GM19193 (cell line): ENCODE measurements around the gene C5orf58.

Experiments
- POLR2A ChIP-seq: IDR thresholded peaks from 4 replicates; pipeline ENCODE4 v1.6.1; 2011; ENCODE audit not compliant: insufficient read depth, insufficient read length; ENCODE audit errors: extremely low read depth

The C5orf58 gene, protein sequence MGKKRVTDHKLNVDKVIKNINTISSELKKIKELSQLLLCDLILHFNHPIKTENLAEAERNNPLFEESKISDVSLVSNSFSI

DNA sequence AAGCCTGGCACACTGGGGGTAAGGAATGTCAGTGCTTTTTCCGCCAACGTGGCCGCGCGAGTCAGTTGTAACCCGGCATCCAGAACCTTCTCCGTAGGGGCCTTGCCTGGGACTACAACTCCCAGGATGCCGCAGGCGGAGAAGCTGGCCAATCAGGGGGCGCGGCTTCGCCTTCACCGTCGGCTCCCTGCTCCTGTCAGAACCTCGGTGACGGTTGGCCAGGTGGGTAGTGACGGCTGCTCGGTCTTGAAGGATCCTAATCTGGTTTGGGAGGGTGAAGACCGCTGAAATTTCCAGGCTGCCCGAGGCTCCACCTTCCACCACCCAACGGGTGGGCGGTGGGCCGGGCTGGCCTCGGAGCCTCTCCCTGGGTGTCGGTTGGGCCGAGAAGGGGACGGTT, at the start of gene C5orf58:
Gene C5orf58, plus strand, starts transcription at position 200 of the 400 bp plus-strand sequence. CDS start 1,992 bp downstream, outside the sequence.
- TF ChIP-seq POLR2A: no peak

DNA sequence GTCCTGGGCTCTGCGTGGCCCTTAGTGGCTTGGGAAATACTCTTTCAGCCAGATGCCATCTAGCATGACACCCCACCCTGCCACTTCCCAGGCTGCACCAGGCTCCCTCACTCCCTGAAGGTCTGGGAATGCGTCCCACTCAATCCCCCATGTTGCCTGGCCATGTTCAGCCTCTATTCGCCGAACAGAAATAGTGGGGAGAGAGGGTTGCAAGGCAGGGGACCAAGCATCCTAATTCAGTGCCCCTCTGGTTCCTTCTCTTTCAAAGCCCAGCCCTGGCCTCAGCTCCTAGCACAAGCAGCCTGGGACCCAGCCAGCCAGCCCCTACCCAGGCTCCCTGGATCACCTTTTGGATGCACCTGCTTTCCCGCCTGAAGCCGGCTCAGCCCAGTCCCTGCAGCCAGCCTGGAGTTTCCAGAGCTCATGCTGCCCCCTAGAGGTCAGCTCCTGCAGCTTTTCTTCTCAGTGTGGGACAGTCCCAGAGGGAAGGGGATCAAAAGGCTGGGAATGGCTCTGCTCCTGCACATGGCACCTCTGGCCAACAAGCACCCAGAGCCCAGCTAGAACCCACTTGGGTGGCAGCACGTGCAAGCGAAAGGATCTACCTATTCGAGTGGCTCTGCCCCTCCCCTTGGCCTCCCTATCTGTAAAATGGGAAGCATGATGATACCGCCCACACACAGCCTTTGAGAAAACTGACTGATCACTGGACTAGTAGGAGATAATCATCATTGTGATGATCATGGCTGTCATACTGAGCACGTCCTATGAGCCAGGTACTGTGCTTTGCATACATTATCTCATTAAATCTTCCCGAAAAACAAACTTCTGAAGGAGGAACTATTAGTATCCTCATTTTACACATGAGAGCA, 48.7 kb upstream of the C5orf58 start:
- TF ChIP-seq POLR2A: no peak

DNA sequence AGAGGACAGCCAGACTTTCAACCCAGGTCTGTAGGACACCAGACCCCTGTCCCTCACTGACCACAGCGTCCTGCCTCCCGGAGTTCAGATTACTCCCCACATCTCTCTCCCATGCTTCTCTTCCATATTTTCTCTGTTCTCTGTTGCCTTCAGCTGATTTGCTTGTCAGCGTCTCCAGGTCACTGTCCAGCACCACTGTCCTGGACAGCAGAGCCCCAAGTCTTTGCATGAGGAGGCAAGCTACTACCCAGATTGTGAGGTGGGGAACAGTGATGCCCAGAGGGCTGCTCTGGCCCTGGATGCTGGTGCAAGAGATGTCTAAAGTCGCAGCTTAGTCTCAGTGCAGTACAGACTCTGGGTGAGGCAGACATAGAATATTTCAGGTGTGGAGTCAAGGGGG, 48.0 kb upstream of the C5orf58 start:
- no peak for TF ChIP-seq POLR2A

DNA sequence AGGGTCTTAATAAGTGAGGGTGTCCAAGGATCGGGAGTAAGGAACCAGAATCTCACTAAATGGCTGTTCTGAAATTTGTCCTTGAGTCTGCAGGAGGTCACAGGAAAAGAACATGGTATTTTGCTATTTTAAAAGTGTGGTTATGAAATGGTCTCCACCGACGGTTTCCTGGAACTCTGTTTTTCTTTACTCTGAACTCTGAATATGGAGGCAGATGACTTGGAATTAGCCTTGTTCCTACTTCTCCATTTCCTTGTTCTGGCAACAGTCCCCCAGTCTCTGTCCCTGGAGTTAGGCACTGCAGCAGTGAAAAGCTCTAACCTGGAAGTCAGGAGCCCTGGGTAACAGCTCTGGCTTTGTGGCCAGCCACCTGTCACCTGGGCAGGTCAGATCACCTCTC, 46.6 kb upstream of the C5orf58 start:
- TF ChIP-seq POLR2A: no peak

DNA sequence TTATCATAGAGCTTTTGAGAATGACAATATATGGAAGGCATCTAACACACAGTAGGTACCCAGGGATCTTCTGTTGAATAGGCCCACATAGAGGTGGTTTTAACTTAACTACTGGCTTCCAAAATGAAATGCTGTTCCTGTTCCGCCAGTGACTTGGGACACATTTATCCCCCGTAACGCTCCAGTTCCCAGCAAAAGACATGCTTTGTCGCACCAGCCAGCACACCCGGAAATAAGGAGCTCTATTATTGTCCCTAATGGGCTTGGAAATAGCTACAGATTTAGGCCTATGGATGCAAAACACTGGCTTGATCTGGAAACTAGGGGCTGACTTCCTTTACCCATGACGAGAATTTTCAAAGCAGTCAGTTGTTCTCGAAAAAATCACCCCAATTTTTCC, 45.9 kb upstream of the C5orf58 start:
- TF ChIP-seq POLR2A: no peak

DNA sequence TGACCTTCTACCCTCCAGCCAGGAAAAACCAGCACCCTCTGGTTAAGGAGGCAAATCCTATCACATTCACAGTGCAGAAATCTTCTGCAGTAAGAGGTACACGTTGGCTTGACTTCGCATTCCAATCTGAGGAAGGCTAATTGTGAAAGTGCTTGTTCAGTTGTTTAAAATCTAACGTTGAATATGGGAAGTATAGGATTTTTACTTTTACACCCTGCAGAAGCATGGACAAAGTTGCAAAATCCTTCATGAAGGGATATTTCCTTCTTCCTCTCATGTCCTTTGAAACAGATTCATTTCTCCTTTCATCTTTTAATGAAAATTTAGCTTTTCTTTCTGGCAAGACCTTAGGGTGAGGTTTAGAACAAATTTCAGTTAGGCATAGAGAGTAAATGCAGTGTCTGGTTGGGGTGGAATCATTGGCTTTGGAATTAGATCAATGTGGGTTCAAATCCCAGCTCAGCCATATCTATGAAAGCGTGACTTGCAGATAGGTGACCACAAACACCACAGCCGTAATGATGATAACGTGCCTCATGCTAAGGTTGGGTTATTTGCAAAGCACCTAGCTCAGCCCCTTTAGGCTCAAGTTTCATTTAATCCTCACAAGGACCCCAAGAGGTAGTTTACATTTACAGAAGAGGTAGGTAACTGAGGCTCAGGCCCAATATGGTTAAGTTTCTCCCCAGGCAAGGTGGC, 42.2 kb upstream of the C5orf58 start:
- TF ChIP-seq POLR2A: no peak

DNA sequence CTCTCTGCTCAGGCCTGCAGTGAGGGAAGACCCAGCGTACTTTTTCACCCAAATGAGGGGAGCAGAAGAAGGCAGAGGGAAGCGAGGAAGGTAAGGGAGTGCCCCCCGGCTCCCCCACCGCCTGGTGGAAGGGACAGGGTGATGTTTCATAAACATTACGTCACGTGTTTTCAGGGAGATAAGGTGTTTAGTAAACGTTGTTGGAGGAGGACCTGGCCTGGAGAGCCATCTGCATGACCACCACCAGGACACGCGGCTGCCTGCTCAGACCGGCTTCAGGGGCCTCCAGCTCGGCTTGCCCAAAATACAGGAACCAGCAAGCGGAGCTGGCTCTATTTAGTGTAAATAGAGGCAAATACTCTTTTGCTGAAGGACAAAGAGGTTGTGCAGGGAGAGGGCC, 40.0 kb upstream of the C5orf58 start:
- no peak for TF ChIP-seq POLR2A

DNA sequence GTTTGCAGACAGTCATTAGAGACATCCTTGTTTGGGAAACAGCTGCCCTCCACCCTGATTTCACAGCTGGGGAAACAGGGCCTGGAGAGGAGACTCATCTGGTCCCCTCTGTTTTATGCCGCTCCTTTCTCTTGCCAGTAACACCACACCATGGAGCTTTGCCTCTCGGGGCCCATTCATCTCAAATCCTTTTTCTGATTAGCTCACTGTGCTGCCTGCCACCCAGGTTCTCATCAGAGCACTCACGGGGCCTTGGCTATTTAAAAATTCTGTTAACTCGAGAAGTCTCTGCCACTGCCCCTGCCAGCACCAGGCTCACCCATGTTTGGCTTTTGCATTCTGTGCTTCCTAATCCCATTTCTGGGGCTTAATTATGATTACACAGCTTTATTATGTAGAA, 36.8 kb upstream of the C5orf58 start:
- no peak for TF ChIP-seq POLR2A

DNA sequence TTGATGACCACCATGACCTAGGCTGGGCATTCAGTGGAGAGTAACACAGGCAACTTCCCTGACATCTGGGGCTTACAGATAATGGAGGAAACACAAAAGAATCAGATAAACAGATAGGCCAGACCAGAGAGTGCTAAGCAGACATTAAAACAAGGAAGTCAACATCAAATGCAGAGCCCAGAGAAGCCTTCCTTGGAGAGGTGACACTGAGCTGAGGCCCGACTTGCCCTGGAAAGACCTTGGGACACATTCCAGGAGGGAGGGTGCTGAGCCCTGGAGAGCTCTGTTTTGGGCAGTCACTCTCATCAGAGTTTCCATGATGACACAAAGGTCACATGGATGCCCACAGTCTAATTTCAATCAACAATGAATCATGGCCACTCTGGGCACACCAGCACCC, 31.9 kb upstream of the C5orf58 start:
- no peak for TF ChIP-seq POLR2A

DNA sequence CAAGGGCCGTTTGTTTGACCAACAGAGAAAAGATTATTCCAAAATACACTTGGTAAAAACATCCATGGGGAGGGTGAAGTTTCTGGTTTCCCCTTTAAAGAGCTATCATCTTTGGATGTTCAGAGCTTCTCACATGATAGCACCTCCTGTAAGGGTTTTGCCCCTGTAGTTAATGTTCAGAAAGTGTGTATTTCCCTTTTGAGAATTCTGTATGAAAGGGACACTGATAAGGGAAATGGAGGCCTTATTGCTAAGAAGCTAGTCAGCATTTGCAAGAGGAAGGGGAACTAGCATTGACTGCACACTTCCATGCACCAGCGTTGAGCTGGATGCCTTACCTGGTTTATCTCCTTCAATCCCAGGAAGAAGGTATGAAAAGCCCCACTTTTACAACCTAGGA, 31.5 kb upstream of the C5orf58 start:
- no peak for TF ChIP-seq POLR2A

DNA sequence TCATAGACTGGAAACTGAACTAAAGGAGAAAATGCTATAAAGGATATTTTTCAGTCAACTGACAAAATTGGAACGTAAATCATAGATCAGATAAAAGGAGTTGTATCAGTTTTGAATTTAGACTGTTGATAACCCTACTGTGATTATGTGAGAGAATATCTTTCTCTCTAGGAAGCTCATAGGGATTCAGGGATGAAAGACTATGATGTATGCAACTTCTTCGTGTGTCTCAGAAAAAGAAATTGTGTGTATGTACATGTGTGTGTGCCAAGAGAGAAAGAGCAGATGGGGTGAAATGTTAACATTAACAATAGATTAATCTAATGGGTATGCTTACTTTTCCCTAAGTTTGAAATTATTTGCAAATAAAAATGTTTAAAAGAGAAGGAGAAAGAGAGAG, 30.7 kb upstream of the C5orf58 start:
- TF ChIP-seq POLR2A: no peak

DNA sequence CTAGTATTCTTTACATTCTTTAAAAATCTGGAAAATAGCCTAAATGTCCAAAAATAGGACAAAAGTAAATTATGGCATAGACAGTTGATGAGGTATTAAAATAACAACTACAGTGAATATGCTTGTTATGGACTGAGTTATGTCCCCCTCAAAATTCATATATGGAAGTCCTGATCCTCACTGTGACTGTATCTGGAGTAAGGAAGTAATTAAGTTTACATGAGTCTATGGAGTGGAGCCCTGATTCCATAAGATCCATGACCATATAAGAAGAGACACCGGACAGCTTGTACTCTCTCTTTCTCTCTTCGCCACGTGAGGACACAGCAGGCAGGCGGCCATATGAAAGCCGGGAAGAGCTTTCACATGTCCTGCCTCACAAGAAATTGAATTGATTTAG, 28.6 kb upstream of the C5orf58 start:
- TF ChIP-seq POLR2A: no peak

DNA sequence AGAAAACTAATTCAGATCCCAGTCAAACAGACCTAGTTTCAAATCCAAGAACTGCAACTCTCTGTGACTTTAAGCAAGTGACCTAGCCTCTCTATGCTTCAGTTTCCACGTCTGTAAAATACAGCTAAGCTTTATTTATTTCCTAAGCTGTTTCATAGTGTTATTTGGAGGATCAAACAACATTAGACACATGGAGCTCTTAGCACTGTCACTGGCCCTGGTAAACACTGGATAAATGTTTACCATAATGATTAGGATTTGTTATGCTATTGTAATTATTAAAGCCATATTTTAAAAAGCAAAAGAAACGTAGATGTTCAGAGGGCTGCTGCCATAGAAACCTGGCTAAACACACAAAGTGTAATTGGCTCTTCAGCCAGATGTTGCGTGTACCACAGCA, 26.6 kb upstream of the C5orf58 start:
- TF ChIP-seq POLR2A: no peak

DNA sequence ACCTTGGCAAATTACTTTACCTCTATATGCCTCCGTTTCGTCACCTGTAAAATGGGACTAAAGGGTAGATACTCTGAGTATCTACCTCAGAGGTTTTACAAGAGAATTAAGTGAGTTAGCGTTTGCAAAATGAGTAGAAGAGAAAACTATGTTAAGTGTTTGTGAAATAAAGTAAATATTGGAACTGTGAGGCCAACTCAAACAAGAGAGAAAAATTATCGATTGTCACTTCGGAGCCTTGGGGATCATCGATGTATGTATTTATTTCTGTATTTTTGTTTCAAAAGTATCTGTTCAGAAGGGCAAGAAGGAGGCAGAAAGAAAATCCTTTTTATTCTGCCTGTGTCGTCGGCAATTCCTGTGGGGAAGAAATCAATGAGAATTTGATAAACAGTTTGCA, 25.8 kb upstream of the C5orf58 start:
- TF ChIP-seq POLR2A: no peak

DNA sequence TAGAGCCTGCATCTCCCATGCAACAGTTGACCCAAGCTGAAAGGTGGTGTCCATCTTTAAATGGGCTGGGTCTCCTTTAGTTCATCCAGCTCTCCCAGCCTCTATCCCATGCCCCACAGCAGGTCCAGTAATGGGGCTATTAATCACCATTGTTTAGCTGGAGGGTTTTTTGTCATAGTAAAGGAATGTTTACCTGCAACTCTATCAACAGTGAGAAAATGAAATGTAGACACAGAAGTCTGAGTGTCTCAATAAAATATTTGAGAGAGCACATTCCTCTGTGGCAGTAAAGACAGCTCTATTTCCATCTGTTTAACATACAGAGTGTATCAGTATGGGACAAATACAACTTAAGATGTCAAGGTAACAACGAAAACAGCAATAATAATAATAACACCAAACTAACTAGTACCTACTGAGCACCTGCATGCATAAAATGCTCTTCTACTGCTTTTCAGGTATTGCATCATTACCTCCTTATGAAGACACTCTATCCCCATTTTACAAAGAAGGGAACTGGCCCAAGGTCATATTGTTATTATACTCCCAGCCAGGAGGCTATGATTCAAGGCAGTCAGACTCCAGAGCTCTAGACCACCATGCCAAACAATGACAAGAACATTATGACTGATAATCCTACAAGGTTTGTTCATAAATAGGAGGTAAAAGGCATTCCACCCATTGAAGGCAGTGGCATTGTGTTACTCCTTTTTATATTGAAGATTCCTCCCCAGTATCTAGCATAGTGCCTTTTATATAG, 21.0 kb upstream of the C5orf58 start:
- no peak for TF ChIP-seq POLR2A
